Stimulated activated CD8-positive, alpha-beta memory T cell treated with anti-CD3 and anti-CD28 coated beads, Interleukin-15, amount 100 ng/mL, for 1 hour (primary cell): ENCODE results near the gene PERM1.

Experiments
- DNase-seq: peaks from one replicate; pipeline ENCODE4 v3.0.0-alpha.2; 2020; ENCODE audit warnings: low read depth

Gene PERM1

GRCh38 chr1:945688-946556, 36.0 kb downstream of the PERM1 start:
- DNase-seq, result no peak

- DNase-seq, result no peak
Observed at GRCh38 chr1:944341-945325, 37.3 kb downstream of the PERM1 start.

GRCh38 chr1:943545-944340, 38.1 kb downstream of the PERM1 start:
- no peak for DNase-seq

GRCh38 chr1:942864-943533, 38.9 kb downstream of the PERM1 start:
- no peak for DNase-seq

GRCh38 chr1:942411-942821, 39.5 kb downstream of the PERM1 start:
- DNase-seq, result no peak

GRCh38 chr1:941588-942383, 40.1 kb downstream of the PERM1 start:
- no peak for DNase-seq

- no peak for DNase-seq
Observed at GRCh38 chr1:941015-941587, 40.8 kb downstream of the PERM1 start.

- DNase-seq, result no peak
Observed at GRCh38 chr1:940107-941014, 41.5 kb downstream of the PERM1 start.

- DNase-seq, result no peak
Observed at GRCh38 chr1:939511-940106, 42.3 kb downstream of the PERM1 start.

GRCh38 chr1:938711-939489, 43.0 kb downstream of the PERM1 start:
- DNase-seq, result no peak

- no peak for DNase-seq
Observed at GRCh38 chr1:938088-938683, 43.7 kb downstream of the PERM1 start.

- no peak for DNase-seq
Observed at GRCh38 chr1:937521-937920, 44.4 kb downstream of the PERM1 start.

- DNase-seq, result no peak
Observed at GRCh38 chr1:936348-937264, 45.3 kb downstream of the PERM1 start.

- DNase-seq, result no peak
Observed at GRCh38 chr1:935751-936231, 46.1 kb downstream of the PERM1 start.

GRCh38 chr1:934991-935750, 46.7 kb downstream of the PERM1 start:
- no peak for DNase-seq

GRCh38 chr1:933603-933940, 48.3 kb downstream of the PERM1 start:
- DNase-seq, result no peak
